Spleen (tissue), 11 donors: Measurements from ENCODE around the gene LCN9. TPM values are rescaled to one million over a fixed set of nuclear protein-coding genes. Genes with fewer than 3 reads are reported as not detected.

Source experiments
- DNase-seq: peaks from one replicate; pipeline ENCODE4 v3.0.0-alpha.2; 2020
- H3K27ac ChIP-seq, 8 donors: fragments of 200-600 bp; sonication (generic) in 7 of 8; 1 replicate in 4 of 8; 2 replicates in 4 of 8; pipeline versions ENCODE4 v1.5.0 to v1.8.0; 2016 to 2021; ENCODE audit warnings: inconsistent platforms in 4 of 8, mild to moderate bottlenecking in 4 of 8, moderate library complexity in 1 of 8
- H3K27me3 ChIP-seq, 7 donors: fragments of 200-600 bp; sonication (generic) in 6 of 7; replicated peaks in 1 of 7; 1 replicate in 4 of 7; 2 replicates in 3 of 7; pipeline versions ENCODE4 v1.5.0 to v1.8.0; 2016 to 2021; ENCODE audit warnings: inconsistent platforms in 3 of 7, mild to moderate bottlenecking in 1 of 7
- H3K36me3 ChIP-seq, 6 donors: fragments of 200-600 bp; sonication (generic) in 5 of 6; 1 replicate in 4 of 6; 2 replicates in 2 of 6; pipeline versions ENCODE4 v1.5.0 to v1.8.0; 2016 to 2021; ENCODE audit warnings: inconsistent platforms in 2 of 6
- H3K4me1 ChIP-seq, 6 donors: fragments of 200-600 bp; sonication (generic) in 5 of 6; 1 replicate in 3 of 6; 2 replicates in 3 of 6; pipeline versions ENCODE4 v1.5.0 to v1.8.0; 2016 to 2021; ENCODE audit warnings: inconsistent platforms in 3 of 6
- H3K4me3 ChIP-seq, 8 donors: fragments of 200-600 bp; sonication (generic) in 7 of 8; 1 replicate in 4 of 8; 2 replicates in 4 of 8; pipeline versions ENCODE4 v1.5.0 to v1.8.0; 2016 to 2021; ENCODE audit warnings: inconsistent platforms in 4 of 8, mild to moderate bottlenecking in 4 of 8, moderate library complexity in 2 of 8
- H3K9me3 ChIP-seq, 8 donors: fragments of 200-600 bp; sonication (generic) in 7 of 8; 1 replicate in 4 of 8; 2 replicates in 4 of 8; pipeline versions ENCODE4 v1.5.0 to v1.8.0; 2016 to 2021; ENCODE audit warnings: inconsistent platforms in 4 of 8
- CTCF ChIP-seq, 11 experiments: fragments of 200-600 bp in 7 of 11; fragments of 450-650 bp in 4 of 11; sonication (generic) in 4 of 11; IDR thresholded peaks in 8 of 11; conservative IDR thresholded peaks in 3 of 11; 1 replicate in 7 of 11; 2 replicates in 4 of 11; pipeline versions ENCODE4 v1.4.0 to v1.8.0; 2016 to 2021; ENCODE audit warnings: antibody characterized with exemption in 11 of 11, inconsistent platforms in 4 of 11, mild to moderate bottlenecking in 1 of 11
- POLR2A ChIP-seq, 3 donors: fragments of 450-650 bp; IDR thresholded peaks; one replicate each; pipeline ENCODE4 v1.5.1; 2017; ENCODE audit warnings: antibody characterized with exemption in 3 of 3, mild to moderate bottlenecking in 1 of 3
- POLR2AphosphoS5 ChIP-seq, 3 donors: sonication (generic); formaldehyde crosslinking; IDR thresholded peaks; one replicate each; pipeline ENCODE4 v1.5.1; 2017; ENCODE audit warnings: antibody characterized with exemption in 3 of 3
- WGBS, 5 donors: extraction: QIAGEN DNeasy Blood & Tissue Kit in 3 of 5; methylation state at CpG; one replicate each; pipeline versions ENCODE4 v1.1.5 to v1.1.7; 2013 to 2018; 5-methylcytosine and 5-hydroxymethylcytosine counted together
- intact Hi-C: fragments of 100-400 bp; cut with DNase I; formaldehyde crosslinking; loops from one replicate; pipeline ENCODE4 v1.15.0; 2023; ENCODE audit warnings: low total_unique reads
- polyA plus RNA-seq, 3 donors: library from polyadenylated mRNA; stranded (reverse); fragments of 200-250 nt; gene quantifications; one replicate each; pipeline ENCODE4 v1.2.1, GENCODE V29; 2013
- total RNA-seq, 7 donors: library from RNA; depleted of rRNA in 3 of 7; stranded (reverse); fragments of >200 nt in 3 of 7; fragmentation: NEBNext Ultra II Directional in 4 of 7; extraction: Animal tissue kit (Norgen Biotek cat#: 25700) in 4 of 7; gene quantifications; one replicate each; pipeline versions ENCODE4 v1.1.0 to v1.2.1, GENCODE V29; 2016 to 2021
- donor health status: healthy with polysubstance abuse.
- donor health status: DM: no; HTN: no; CAD: no; lungs with moderate emphysema.
- donor health status: DM: no; HTN: no; CAD: no.
- donor health status: Bipolar disorder and iron deficiency.
- donor health status: healthy.
- donor health status: DM: no; HTN: no; CAD: no.
- donor health status: DM: yes; HTN: yes; CAD: no.

The LCN9 gene
- total and polyA plus RNA-seq, 10 donors: not detected

GRCh38 chr9:135639196-135639595 is 23.9 kb upstream of the LCN9 start, which contains the start of gene GLT6D1:
Gene GLT6D1 (minus strand): TSS chr9:135639540. CDS start chr9:135639187, 353 bp downstream.
- no peak within 1 kb of the TSS for H3K4me3 ChIP-seq
- H3K4me1 ChIP-seq: no peaks in the 10 kb centered on the region
- intact Hi-C loops: no loop called here
- TF ChIP-seq POLR2A (IDR thresholded peaks at IDR 0.05) (no peak), POLR2AphosphoS5 (IDR thresholded peaks at IDR 0.05) (no peak), CTCF (IDR thresholded peaks at IDR 0.05 in 8 of 11, conservative IDR thresholded peaks at IDR 0.05 in 3 of 11) (no peak)
- H3K36me3 ChIP-seq: no peaks in the 10 kb centered on the region
- WGBS, 5 donors: 82 to 87% (median 85%) methylated on average over 9 of the region's 9 CpGs
- no peak for DNase-seq
- peaks cover 0 to 45% (median 7%) of the 10 kb centered on the region in 7 donors for H3K27me3 ChIP-seq
- H3K9me3 ChIP-seq: peaks cover 0 to 14% (median 6%) of the 10 kb centered on the region in 8 donors
- H3K27ac ChIP-seq: no peak within 1 kb of the TSS

GRCh38 chr9:135641047-135641446 is 22.1 kb upstream of the LCN9 start:
- no peak overlapping the region for H3K27ac ChIP-seq
- H3K4me3 ChIP-seq: no peak overlapping the region
- DNase-seq: no peak
- peaks cover 0 to 32% (median 24%) of the 10 kb centered on the region in 8 donors for H3K9me3 ChIP-seq
- H3K36me3 ChIP-seq: no peaks in the 10 kb centered on the region
- intact Hi-C loops: no loop called here
- TF ChIP-seq POLR2AphosphoS5 (IDR thresholded peaks at IDR 0.05) (no peak), CTCF (IDR thresholded peaks at IDR 0.05 in 8 of 11, conservative IDR thresholded peaks at IDR 0.05 in 3 of 11) (no peak), POLR2A (IDR thresholded peaks at IDR 0.05) (no peak)
- WGBS, 5 donors: 79 to 85% (median 84%) methylated on average over 7 of the region's 7 CpGs
- peaks cover 0 to 29% (median 2%) of the 10 kb centered on the region in 7 donors for H3K27me3 ChIP-seq
- no peaks in the 10 kb centered on the region for H3K4me1 ChIP-seq

- Histone ChIP-seq H3K4me3 (no peak overlapping the region), H3K9me3 (peaks cover 0 to 39% (median 31%) of the 10 kb centered on the region in 8 donors), H3K27me3 (peaks cover 0 to 23% (median 0%) of the 10 kb centered on the region in 7 donors), H3K27ac (no peak overlapping the region), H3K4me1 (no peaks in the 10 kb centered on the region), H3K36me3 (no peaks in the 10 kb centered on the region)
- no peak for TF ChIP-seq CTCF (IDR thresholded peaks at IDR 0.05 in 8 of 11, conservative IDR thresholded peaks at IDR 0.05 in 3 of 11)
- intact Hi-C loops: no loop called here
- no peak for DNase-seq
- 62 to 71% (median 70%) methylated on average over 8 of the region's 8 CpGs for WGBS, 5 donors
Observed at GRCh38 chr9:135641745-135642144, 21.4 kb upstream of the LCN9 start.

GRCh38 chr9:135644631-135645218 is 18.4 kb upstream of the LCN9 start:
- Histone ChIP-seq H3K4me1 (no peaks in the 10 kb centered on the region), H3K36me3 (no peaks in the 10 kb centered on the region), H3K9me3 (peaks cover 3 to 69% (median 61%) of the 10 kb centered on the region in 8 donors), H3K27me3 (peaks cover 0 to 4% (median 0%) of the 10 kb centered on the region in 7 donors), H3K27ac (no peak overlapping the region), H3K4me3 (no peak overlapping the region)
- WGBS, 5 donors: 80 to 94% (median 82%) methylated on average over 5 of the region's 5 CpGs
- intact Hi-C loops: no loop called here
- no peak for DNase-seq
- TF ChIP-seq POLR2A (IDR thresholded peaks at IDR 0.05) (no peak), POLR2AphosphoS5 (IDR thresholded peaks at IDR 0.05) (no peak), CTCF (IDR thresholded peaks at IDR 0.05 in 8 of 11, conservative IDR thresholded peaks at IDR 0.05 in 3 of 11) (no peak)
